22Rv1 (cell line): ENCODE results near the gene GDF9.

Source experiments
- CTCF ChIP-seq: fragments of 450-650 bp; IDR thresholded peaks from 2 replicates; pipeline ENCODE4 v1.5.1; 2017; ENCODE audit warnings: mild to moderate bottlenecking
- ZFX ChIP-seq: fragments of 450-650 bp; IDR thresholded peaks from 2 replicates; pipeline ENCODE4 v1.6.1; 2017; ENCODE audit warnings: antibody characterized with exemption, borderline replicate concordance

GRCh38 chr5:132824426-132824825 lies 41.8 kb downstream of the GDF9 start:
- TF ChIP-seq CTCF (no peak), ZFX (no peak)
